GM21367 (cell line): ENCODE measurements around the gene PSMB5.

Experiments used
- ATAC-seq: cut with Tn5 transposase; IDR thresholded peaks from one replicate; pipeline ENCODE4 v1.9.1; 2021; ENCODE audit not compliant: unreplicated experiment

PSMB5 gene

DNA sequence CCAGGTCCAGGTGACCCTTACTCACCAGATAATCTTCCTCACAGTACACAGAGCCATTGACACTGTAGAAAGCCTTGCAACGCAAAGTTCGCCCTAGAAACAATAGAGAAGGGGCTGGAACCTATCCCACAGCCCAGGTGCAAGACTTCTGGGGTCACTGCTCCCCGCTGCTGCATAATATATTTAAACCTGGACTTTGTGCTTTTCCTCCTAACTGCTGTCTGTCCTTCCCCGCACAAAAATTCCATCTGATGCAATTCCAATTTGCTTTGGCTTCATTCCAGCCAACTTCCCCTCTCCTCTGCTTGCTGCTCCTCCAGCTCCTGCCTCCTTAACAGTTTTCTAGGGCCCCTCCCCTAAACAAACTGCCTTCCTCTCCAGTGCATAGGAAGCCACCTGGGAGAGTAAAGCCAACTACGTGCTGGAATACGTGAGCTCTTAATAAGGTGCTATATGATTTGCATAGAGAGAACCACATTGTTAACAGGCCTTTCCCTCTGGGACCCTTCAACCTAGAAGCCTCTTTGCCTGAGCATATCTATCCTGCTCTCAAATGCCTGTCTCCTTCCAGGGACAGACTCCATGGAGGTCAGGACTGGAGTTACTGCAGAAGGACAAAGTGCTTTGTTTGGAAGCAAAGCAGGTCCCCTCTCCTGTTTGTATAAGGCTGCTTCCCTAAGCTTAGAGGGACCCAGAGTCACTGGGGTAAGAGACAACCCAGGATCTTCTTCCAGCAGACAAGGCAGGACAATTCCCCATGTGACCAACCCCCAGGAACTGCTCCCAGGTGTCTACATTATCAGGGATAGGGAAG lies 57.9 kb downstream of the PSMB5 start:
- no peak for ATAC-seq
